ENCODE results near the gene PCLO. TPM values are rescaled to one million over a fixed set of nuclear protein-coding genes. Genes with fewer than 3 reads are reported as not detected.

PCLO gene, protein sequence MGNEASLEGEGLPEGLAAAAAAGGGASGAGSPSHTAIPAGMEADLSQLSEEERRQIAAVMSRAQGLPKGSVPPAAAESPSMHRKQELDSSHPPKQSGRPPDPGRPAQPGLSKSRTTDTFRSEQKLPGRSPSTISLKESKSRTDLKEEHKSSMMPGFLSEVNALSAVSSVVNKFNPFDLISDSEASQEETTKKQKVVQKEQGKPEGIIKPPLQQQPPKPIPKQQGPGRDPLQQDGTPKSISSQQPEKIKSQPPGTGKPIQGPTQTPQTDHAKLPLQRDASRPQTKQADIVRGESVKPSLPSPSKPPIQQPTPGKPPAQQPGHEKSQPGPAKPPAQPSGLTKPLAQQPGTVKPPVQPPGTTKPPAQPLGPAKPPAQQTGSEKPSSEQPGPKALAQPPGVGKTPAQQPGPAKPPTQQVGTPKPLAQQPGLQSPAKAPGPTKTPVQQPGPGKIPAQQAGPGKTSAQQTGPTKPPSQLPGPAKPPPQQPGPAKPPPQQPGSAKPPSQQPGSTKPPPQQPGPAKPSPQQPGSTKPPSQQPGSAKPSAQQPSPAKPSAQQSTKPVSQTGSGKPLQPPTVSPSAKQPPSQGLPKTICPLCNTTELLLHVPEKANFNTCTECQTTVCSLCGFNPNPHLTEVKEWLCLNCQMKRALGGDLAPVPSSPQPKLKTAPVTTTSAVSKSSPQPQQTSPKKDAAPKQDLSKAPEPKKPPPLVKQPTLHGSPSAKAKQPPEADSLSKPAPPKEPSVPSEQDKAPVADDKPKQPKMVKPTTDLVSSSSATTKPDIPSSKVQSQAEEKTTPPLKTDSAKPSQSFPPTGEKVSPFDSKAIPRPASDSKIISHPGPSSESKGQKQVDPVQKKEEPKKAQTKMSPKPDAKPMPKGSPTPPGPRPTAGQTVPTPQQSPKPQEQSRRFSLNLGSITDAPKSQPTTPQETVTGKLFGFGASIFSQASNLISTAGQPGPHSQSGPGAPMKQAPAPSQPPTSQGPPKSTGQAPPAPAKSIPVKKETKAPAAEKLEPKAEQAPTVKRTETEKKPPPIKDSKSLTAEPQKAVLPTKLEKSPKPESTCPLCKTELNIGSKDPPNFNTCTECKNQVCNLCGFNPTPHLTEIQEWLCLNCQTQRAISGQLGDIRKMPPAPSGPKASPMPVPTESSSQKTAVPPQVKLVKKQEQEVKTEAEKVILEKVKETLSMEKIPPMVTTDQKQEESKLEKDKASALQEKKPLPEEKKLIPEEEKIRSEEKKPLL (N-terminal part only)
- 1.1 and 1.8 TPM in 2 replicates for polyA plus RNA-seq (2011; rRNA removed)
- 0.09 and 0.12 TPM in 2 replicates for polyA plus RNA-seq (2012; cell fraction: cytosol; rRNA removed)
- 0.23 and 0.26 TPM in 2 replicates for polyA plus RNA-seq (2012; cell fraction: nucleus; rRNA removed)
- 0.41 to 0.84 TPM (median 0.70 TPM) in 3 replicates for polyA plus RNA-seq (2017; fragmentation: RNase III; extraction: RNeasy Plus Mini Kit Qiagen cat#74134 plus additional on column Dnase treatment)
- polyA minus RNA-seq (2011; rRNA and poly(A)+ RNA removed), result 1.5 and 1.8 TPM in 2 replicates

DNA sequence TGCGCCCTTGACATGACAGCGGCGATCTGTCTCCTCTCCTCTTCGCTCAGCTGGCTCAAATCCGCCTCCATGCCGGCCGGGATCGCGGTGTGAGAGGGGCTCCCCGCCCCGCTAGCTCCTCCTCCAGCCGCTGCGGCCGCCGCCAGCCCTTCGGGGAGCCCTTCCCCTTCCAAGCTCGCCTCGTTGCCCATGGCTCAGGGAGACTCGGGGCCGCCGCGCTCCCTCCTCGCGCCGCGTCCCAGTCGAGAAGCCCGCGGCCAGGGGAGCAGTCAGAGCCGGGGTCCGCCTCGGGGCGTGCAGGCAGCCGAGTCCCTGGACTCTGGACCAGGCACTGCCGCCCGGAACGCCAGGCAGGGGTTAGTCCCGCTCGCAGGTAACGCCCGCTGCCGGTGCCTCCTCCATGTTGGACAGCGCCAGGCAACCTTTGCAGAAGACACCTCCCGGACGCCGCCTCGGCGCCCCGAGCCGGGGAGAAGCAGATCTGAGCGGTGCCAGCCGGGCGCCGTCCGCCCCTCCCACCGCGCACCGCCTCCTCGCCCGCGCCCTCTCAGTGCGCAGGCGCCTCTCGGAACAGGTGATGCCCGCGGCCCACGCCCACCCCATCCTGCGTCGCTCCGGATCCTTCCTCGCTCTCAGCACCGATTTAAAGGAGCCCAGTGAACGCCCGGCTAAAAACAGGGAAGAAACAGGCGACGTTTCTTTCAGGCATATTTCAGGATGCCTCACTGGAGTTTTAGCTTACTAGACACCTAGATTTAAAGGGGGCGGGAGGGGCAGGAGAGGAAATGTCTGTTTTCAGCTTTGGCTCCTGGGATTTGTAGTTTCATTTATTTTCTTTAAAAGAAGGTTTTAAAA lies at the start of gene PCLO:
TSS of gene PCLO (minus strand) at position 483 of the 855 bp plus-strand sequence. CDS start at position 191, 292 bp downstream.
- Histone ChIP-seq H3K4me3 (peak within 1 kb of the TSS; percentile 77), H3K4me1 (peaks cover 9% of the 10 kb centered on the region; the same call in 1 of the 3 replicates), H3K9me3 (no peaks in the 10 kb centered on the region), H3K4me2 (peak within 1 kb of the TSS; percentile 90), H3K27ac (peak within 1 kb of the TSS; percentile 76 to 91)
- TF ChIP-seq JUN (IDR thresholded peaks at IDR 0.05) (peak in 1 of 2 experiments; percentile 36; a peak in 1 of 5 replicates), SMC3 (IDR thresholded peaks at IDR 0.05) (peak; percentile 18; the same call in 1 of the 3 replicates), HEYL (CRISPR knock-in tag; IDR thresholded peaks at IDR 0.05) (no peak), MAFK (IDR thresholded peaks at IDR 0.05; ENCODE audit: partially characterized antibody) (peak; percentile 40), RAD21 (conservative IDR thresholded peaks at IDR 0.05 in 1 of 2, IDR thresholded peaks at IDR 0.05 in 1 of 2) (peak in 1 of 2 experiments; percentile 19; a peak in 1 of 5 replicates), GATA3 (IDR thresholded peaks at IDR 0.05; ENCODE audit: borderline replicate concordance) (no peak), RFX5 (IDR thresholded peaks at IDR 0.05) (no peak), PHF8 (IDR thresholded peaks at IDR 0.05; ENCODE audit: borderline replicate concordance, low read depth) (0 out of 2 replicates have a peak, but pooled peaks have one; percentile 27), POLR2A (IDR thresholded peaks at IDR 0.05; ENCODE audit: low read length) (peak; percentile 79), CBX8 (IDR thresholded peaks at IDR 0.05) (no peak)
- TF ChIP-seq, protein P1, sequence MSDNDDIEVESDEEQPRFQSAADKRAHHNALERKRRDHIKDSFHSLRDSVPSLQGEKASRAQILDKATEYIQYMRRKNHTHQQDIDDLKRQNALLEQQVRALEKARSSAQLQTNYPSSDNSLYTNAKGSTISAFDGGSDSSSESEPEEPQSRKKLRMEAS (IDR thresholded peaks at IDR 0.05), result peak; percentile 56
- TF ChIP-seq, protein P2, sequence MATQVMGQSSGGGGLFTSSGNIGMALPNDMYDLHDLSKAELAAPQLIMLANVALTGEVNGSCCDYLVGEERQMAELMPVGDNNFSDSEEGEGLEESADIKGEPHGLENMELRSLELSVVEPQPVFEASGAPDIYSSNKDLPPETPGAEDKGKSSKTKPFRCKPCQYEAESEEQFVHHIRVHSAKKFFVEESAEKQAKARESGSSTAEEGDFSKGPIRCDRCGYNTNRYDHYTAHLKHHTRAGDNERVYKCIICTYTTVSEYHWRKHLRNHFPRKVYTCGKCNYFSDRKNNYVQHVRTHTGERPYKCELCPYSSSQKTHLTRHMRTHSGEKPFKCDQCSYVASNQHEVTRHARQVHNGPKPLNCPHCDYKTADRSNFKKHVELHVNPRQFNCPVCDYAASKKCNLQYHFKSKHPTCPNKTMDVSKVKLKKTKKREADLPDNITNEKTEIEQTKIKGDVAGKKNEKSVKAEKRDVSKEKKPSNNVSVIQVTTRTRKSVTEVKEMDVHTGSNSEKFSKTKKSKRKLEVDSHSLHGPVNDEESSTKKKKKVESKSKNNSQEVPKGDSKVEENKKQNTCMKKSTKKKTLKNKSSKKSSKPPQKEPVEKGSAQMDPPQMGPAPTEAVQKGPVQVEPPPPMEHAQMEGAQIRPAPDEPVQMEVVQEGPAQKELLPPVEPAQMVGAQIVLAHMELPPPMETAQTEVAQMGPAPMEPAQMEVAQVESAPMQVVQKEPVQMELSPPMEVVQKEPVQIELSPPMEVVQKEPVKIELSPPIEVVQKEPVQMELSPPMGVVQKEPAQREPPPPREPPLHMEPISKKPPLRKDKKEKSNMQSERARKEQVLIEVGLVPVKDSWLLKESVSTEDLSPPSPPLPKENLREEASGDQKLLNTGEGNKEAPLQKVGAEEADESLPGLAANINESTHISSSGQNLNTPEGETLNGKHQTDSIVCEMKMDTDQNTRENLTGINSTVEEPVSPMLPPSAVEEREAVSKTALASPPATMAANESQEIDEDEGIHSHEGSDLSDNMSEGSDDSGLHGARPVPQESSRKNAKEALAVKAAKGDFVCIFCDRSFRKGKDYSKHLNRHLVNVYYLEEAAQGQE (IDR thresholded peaks at IDR 0.05), result peak; percentile 74
- TF ChIP-seq, protein P3, sequence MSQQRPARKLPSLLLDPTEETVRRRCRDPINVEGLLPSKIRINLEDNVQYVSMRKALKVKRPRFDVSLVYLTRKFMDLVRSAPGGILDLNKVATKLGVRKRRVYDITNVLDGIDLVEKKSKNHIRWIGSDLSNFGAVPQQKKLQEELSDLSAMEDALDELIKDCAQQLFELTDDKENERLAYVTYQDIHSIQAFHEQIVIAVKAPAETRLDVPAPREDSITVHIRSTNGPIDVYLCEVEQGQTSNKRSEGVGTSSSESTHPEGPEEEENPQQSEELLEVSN (IDR thresholded peaks at IDR 0.05; ENCODE audit: borderline replicate concordance, low read depth), result peak; percentile 58; the same call in 1 of the 2 replicates
- TF ChIP-seq, protein P4, sequence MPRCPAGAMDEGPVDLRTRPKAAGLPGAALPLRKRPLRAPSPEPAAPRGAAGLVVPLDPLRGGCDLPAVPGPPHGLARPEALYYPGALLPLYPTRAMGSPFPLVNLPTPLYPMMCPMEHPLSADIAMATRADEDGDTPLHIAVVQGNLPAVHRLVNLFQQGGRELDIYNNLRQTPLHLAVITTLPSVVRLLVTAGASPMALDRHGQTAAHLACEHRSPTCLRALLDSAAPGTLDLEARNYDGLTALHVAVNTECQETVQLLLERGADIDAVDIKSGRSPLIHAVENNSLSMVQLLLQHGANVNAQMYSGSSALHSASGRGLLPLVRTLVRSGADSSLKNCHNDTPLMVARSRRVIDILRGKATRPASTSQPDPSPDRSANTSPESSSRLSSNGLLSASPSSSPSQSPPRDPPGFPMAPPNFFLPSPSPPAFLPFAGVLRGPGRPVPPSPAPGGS (IDR thresholded peaks at IDR 0.05), result peak; percentile 55; the same call in 1 of the 3 replicates
- TF ChIP-seq, protein P5, sequence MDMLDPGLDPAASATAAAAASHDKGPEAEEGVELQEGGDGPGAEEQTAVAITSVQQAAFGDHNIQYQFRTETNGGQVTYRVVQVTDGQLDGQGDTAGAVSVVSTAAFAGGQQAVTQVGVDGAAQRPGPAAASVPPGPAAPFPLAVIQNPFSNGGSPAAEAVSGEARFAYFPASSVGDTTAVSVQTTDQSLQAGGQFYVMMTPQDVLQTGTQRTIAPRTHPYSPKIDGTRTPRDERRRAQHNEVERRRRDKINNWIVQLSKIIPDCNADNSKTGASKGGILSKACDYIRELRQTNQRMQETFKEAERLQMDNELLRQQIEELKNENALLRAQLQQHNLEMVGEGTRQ (IDR thresholded peaks at IDR 0.05), result peak; percentile 59
- DNase-seq (ENCODE audit: low read depth in 1 of 2, low spot score in 1 of 2) (peak; percentile 52 to 92), ATAC-seq (peak; percentile 92 to 98), FAIRE-seq (no peak)
- whole genome bisulfite sequencing (ENCODE audit: missing lambda C conversion rate), result 0% methylated on average over 22 of the region's 77 CpGs
- CTCF ChIA-PET, result interaction anchor here (0.5 to 1.3 kb wide), 4 partner anchors 13 to 108 kb away, joined by 3 read pairs; no protein-coding TSS in a partner anchor
- POLR2A ChIA-PET, result interaction anchor here (1.2 kb wide), 2 partner anchors 10 to 352 kb away, joined by 3 to 4 read pairs; no protein-coding TSS in a partner anchor

Data from A549 (cell line).